NCI-H510A (cell line): ENCODE data around the gene ZNF784.

Experiments used
- DNase-seq: peaks from one replicate; lab custom pipeline; 2025; lab: John Stamatoyannopoulos, UW

The ZNF784 gene

DNA sequence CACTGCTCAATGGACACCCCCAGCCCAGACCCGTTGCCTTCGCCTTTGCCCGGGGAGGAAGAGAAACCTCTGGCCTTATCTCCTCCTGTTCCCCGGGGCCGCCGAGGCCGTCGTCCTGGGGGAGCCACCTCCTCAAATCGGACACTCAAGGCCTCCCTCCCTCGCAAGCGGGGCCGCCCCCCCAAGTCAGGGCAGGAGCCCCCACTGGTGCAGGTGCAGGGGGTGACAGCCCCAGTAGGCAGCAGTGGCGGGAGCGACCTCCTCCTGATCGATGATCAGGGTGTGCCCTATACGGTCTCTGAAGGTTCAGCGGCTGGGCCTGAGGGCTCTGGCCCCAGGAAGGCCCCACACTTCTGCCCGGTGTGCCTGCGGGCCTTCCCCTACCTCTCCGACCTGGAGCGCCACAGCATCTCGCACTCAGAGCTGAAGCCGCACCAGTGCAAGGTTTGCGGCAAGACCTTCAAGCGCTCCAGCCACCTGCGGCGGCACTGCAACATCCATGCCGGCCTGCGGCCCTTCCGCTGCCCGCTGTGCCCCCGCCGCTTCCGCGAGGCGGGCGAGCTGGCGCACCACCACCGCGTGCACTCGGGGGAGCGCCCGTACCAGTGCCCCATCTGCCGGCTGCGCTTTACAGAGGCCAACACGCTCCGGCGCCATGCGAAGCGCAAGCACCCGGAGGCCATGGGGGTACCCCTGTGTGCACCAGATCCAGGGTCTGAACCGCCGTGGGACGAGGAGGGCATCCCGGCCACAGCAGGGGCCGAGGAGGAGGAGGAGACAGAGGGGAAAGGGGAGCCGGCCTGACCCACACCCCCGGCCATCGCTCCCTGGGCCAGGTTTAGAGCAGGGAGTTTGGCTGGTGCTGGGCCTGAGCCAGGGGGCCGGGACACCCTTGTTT is 22.0 kb downstream of the ZNF784 start:
- no peak for DNase-seq

DNA sequence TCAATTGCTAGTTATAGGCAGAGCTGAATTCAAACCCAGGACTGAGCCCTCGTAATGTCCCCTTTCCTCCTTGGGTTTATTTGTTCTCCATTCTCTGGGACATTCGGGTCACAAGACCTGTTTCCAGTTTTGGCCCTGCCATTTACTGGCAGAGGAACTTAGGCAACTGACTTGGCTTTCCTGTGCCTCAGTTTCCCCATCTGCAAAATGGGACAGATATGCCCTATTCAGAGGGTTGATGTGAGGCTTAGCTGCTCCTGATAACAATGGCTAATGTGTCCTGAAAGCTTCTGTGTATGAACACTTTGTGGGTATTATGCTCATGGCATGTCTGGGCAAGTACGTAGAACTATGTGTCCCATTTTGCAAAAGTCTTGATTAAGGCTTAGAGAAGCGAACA is 23.3 kb downstream of the ZNF784 start:
- DNase-seq, result no peak

DNA sequence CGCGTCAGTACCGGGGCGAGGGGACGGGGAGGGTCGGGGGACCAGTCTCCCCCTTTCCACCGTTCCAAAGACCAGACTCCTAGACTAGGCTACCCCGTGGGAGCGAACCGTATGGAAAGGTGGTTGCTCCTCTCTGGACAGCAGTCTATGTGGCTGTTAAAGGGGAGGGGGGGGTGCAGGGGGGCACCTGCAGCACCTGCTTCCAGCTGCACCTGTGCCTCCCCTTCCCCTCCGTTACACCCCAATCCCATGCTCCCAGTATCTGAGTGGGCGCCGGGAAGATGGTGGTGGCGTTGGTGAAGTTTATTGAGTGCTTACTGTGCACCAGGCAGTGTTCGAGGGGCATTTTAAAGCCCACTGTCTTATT is 23.7 kb downstream of the ZNF784 start:
- DNase-seq, result no peak

DNA sequence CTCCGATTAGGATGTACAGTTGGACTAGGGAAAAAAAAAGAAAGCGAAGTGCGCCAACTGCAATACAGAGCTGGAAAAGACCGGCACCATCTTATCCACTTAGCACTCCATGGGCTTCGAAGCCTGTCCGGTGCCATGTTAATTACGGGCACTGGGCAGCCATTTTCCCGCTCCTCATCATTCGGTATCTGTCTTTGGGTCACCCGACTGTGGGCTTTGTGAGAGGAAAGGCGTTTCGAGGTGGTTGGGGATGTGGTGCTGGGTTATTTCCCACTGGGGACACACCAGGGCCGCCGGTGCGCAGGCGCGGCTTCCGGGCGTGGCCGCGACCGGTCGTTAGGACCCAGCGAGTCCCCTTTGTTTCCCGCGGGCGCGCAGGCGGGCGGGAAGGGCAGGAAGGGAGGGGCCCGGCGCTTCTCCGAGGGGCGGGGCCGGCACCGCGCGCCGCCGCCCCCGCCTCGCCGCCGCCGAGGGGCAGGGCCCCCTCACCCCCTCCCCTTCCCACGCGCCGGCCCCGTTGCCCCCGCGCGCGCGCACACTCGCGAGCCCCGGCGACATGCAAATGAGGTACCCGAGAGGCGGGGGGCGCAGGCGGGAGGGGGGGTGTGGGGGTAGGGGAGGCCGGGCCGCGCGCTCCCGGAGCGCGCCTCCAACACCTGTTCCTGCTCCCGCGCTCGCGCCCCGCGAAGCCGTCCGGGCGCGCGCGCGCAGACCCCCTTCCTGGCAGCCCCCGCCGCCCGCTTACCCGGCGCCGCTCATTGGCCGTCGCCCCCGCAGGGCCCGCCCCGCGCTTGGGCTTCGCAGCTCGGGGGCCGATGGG is 24.3 kb downstream of the ZNF784 start, which contains the start of gene ZNF524:
ZNF524 (plus strand) TSS at position 447 of the 820 bp plus-strand sequence. CDS start 1,825 bp downstream, outside the sequence.
- peak; percentile 87 for DNase-seq

DNA sequence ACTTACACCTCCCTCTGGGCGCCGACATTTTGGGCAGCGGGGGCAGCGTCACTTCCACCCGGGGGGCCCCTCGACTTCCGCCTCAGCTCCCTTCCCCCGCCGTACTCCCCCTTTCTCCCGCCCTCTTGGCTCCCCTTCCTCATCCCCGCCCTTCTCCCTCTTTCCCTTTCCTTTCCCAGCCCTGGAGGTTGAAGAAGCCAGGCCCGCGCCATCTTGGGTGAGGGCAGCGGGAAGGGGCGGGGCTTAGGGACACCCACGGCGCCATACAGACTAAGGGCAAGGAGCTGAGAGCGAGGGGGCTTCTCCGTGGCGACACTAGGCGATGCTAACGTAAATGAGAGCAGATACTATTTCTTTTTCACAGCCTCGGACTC is 24.9 kb downstream of the ZNF784 start, which contains the start of gene FIZ1:
FIZ1 (minus strand) TSS at position 50 of the 374 bp plus-strand sequence. CDS start 1,652 bp downstream, outside the sequence.
- peak; percentile 97 for DNase-seq

DNA sequence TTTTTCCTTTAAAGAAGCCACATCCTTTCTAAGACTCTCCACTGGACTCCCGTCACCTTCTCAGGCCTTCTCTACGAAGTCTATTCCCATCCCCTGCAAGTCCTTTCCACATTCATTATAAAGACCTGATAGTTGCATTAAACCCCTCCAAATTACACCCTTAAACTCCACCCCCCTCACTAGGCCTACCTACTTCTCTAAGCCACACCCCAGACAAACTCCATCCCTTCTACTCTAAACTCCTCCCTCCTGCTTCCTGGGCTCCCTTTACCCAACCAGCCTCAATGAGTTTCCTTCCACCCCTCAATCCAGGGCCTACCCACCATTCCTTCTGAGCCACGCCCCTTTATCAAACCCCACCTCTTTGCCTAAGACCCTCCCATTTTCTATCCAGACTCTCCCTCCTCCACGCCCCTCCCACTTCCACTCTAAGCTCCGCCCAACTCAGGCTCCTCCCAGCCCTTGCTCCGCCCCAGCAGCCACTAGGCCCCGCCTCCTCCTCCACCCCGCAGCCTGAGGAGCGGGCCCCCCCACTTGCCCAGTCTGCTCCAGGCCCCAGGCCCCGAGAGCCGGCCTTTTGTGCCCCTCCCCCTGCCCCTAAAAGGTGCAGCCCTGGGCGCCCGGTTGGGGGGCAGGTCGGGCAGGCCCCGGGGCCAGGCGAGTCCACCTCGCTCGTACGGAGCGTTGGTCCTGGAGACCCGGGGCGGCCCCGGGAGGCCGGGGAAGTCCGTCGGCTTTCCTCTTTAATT is 25.5 kb downstream of the ZNF784 start:
- DNase-seq, result peak; percentile 66

- DNase-seq, result no peak
Observed at GRCh38 chr19:55598034-55598433, 26.3 kb downstream of the ZNF784 start.

GRCh38 chr19:55597501-55597921 is 26.9 kb downstream of the ZNF784 start:
- DNase-seq, result no peak

- no peak for DNase-seq
Observed at GRCh38 chr19:55596304-55596703, 28.1 kb downstream of the ZNF784 start.

DNA sequence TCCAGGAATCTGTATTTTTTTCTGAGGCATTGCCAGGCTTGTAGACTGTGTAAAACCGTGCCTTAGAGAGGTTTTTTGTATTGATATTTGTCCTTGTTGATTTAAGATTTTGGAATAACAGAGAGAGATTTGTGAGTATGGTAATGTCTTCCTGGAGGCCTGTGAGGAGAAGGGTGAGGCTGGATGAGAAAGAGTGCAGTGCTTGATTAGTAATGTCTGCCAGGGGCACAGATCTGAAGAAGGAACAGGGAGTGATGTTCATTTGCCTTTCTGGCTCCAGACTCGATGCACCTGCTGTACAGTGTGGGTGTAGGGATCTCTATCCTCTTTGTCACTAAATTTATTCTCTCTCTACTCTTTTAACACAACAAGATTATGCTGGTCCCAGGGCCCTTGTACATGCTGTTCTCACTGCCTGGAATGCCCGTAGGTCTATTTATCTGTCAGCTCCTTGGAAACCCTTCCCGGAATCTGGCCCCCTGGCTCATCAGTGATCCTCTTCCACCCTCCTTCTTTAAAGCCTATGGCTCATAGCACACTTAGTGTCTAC is 29.3 kb downstream of the ZNF784 start:
- no peak for DNase-seq

- no peak for DNase-seq
Observed at GRCh38 chr19:55593096-55593772, 31.1 kb downstream of the ZNF784 start.

GRCh38 chr19:55592391-55593090 is 31.8 kb downstream of the ZNF784 start:
- no peak for DNase-seq

DNA sequence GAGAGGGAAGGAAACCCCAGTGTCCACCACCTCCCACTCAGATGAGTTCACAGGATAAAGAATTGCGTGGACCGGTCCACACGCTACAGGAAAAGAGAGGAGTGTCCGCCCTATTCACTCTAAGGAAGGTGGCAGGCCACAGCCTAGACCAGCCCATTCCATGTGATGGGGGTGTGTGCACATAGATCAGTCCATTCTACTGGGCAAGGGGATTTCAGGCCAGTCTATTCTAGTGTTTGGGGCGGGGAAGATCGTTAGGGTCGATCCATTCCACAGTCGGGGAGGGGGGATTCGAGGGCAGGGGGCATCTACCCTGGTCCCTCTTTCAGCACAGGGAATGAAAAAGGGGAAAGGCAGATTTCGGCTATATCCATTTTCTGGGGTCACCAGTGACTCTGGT is 32.8 kb downstream of the ZNF784 start:
- no peak for DNase-seq

DNA sequence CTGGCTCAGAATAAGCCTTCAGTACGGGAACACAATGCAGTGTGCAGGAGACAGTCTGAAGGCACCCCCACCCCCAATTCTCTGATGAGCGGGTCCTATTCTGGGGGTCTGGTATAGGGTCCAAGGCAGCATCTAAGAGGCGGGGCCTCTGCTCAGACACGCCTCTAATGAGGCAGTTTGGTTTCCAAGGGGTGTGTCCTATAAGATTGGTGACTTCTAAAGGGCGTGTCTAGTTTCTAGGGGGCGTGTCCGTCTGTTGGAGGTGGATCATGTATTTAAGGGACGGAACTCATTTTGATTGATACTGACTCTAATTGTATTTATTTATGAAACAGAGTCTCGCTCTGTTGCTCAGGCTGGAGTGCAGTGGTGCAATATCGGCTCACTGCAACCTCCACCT is 33.7 kb downstream of the ZNF784 start:
- DNase-seq, result no peak

DNA sequence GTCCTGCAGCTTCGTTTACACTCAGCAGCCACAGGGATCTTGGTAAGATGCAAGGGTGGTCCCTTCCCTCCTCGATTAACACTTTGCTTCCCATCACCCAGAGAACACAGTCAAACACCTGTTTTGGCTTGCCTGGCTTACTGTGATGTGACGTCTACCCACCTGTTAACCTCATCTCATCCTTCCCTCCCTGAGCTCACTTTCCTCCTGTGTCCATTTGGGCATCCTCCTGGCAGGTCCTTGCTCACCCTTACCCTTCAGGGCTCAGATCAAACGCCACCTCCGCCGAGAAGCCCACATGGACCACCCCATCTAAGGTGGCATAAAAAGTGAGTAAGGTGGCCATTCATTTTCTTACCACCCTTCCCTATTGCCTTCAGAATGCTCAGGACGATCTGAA is 34.3 kb downstream of the ZNF784 start:
- no peak for DNase-seq

DNA sequence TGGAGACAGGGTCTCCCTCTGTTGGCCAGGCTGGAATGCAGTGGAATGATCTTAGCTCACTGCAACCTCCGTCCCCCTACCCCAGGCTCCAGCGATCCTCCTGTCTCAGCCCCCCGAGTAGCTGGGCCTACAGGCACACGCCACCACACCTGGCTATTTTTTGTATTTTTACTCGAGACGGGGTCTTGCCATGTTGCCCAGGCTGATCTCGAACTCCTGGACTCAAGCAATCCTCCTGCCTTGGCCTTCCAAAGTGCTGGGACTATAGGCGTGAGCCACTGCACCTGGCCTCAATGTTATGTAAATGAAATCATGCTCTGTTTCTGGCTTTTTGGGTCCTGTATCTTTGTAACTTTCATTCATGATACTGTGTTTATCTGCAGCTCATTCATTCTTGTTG is 35.6 kb downstream of the ZNF784 start:
- no peak for DNase-seq

DNA sequence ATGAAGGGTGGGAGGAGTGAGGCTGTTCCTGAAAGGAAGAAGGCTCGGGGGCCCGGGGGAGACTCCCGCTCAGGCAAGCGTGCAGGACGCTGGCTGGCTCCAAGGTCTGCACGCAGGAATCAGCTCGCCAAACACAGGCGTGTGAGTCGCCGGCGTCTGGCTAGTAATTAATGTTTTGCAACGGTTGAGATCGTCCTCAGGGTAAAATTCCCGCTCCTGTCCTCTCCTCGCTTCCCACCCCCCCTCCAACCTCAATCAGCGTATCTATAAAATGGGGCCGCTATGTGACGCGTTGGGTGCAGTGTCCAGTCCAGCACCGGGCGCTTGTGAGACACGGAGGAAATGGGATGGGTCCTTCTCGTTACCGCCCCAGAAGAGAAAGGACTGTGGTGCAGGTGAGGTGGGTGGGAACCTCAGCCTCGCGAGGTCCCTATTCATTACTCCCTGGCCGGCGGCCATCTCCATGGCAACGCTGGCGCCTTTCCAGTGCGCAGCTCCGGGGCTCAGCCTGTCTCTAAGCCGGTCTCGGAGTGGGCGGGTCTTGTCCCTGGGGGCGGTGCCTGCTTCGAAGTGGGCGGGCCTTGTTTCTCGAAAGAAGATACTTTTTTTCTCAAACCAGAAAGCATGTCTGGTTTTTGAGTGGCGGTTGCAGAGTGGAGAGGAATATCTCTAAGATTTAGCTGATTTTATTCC is 37.2 kb downstream of the ZNF784 start:
- DNase-seq, result peak; percentile 83

DNA sequence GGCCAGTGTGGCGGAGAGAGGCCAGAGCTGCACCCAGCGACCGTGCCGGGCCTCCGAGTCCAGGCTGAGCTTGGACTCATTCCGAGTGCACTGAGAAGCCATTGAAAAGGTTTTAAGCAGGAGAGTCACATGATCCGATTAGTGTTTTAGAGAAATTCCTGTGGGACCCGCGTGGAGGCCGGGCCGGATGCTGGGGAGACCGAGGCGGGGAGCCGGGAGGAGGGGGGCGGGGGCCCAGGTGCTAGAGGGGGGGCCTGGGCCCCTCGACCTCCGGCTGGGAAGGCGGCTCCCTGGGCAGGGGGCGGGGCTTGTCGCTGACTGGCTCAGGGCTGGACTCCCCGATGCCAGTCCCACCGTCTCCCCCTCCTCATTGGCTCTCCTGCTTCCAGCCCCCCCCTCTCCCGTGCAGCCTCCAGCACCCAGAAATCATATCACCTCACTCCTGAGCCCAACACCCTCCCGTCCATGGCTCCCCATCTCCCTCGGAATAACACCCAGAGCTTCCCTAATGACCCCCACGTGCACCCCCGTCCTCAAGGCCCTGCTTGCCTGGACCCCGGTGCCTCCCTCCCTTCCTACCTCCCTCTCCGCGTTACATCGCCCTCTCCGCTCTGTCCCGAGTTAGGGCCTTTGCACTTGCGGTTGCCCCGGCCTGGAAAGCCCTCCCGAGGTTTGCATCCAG is 38.6 kb downstream of the ZNF784 start:
- peak; percentile 60 for DNase-seq

DNA sequence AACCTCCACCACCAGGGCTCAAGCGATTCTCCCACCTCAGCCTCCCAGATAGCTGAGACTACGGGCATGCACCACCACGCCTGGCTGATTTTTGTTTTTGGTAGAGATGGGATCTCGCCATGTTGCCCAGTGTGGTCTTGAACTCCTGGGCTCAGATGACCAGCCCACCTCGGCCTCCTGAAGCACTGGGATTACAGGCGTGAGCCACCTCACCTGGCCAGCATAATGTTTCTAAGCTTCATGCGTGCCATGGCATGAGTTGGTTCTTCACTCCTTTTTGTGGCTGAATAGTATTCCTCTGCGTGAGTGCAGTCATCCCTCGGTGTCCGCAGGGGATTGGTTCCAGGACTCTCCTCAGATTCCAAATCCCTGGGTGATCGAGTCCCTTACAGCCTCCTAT is 39.5 kb downstream of the ZNF784 start:
- no peak for DNase-seq
